ENCODE results near the gene TMEM79.

GRCh38 chr1:156310962-156311361 is 26.8 kb downstream of the TMEM79 start:
- TF ChIP-seq POLR2A (IDR thresholded peaks at IDR 0.05) = no peak
- TF ChIP-seq CTCF (IDR thresholded peaks at IDR 0.05) = no peak
- TF ChIP-seq EP300 (IDR thresholded peaks at IDR 0.05) = no peak
